Measurements from ENCODE around the gene SRSF10. TPM values are rescaled to one million over a fixed set of nuclear protein-coding genes. Genes with fewer than 3 reads are reported as not detected.

Gene SRSF10
- total and polyA plus RNA-seq, 9 of the 15 experiments (the other 6 are each of a cell fraction or from before 2014, with no cell fraction given): 154 to 264 (median 205) TPM

GRCh38 chr1:23958810-23959460 is 21.2 kb downstream of the SRSF10 start (continued):
- no peak for TF ChIP-seq ZNF277 (CRISPR knock-in tag; IDR thresholded peaks at IDR 0.05; ENCODE audit: borderline replicate concordance)
- TF ChIP-seq SP2 (IDR thresholded peaks at IDR 0.05; ENCODE audit: extremely low read depth, low read depth, low read length, poor library complexity, severe bottlenecking): no peak
- TF ChIP-seq MED1 (CRISPR knock-in tag; IDR thresholded peaks at IDR 0.05; ENCODE audit: borderline replicate concordance): no peak
- peak; percentile 37; the same call in 1 of the 2 replicates for TF ChIP-seq ZBTB7A (IDR thresholded peaks at IDR 0.05; ENCODE audit: borderline replicate concordance, control insufficient read depth, low read depth, low read length)
- no peak for TF ChIP-seq DIDO1 (tag; IDR thresholded peaks at IDR 0.05; ENCODE audit: low read depth)
- no peak for TF ChIP-seq NCOA2 (IDR thresholded peaks at IDR 0.05; ENCODE audit: partially characterized antibody in 2 of 2)
- no peak for TF ChIP-seq SNAPC5 (CRISPR knock-in tag; IDR thresholded peaks at IDR 0.05)
- TF ChIP-seq GABPB2 (CRISPR knock-in tag; conservative IDR thresholded peaks at IDR 0.05): no peak
- TF ChIP-seq, protein P1, sequence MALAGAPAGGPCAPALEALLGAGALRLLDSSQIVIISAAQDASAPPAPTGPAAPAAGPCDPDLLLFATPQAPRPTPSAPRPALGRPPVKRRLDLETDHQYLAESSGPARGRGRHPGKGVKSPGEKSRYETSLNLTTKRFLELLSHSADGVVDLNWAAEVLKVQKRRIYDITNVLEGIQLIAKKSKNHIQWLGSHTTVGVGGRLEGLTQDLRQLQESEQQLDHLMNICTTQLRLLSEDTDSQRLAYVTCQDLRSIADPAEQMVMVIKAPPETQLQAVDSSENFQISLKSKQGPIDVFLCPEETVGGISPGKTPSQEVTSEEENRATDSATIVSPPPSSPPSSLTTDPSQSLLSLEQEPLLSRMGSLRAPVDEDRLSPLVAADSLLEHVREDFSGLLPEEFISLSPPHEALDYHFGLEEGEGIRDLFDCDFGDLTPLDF (CRISPR knock-in tag; IDR thresholded peaks at IDR 0.05): no peak
- TF ChIP-seq, protein P2, sequence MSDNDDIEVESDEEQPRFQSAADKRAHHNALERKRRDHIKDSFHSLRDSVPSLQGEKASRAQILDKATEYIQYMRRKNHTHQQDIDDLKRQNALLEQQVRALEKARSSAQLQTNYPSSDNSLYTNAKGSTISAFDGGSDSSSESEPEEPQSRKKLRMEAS (CRISPR knock-in tag; IDR thresholded peaks at IDR 0.05): peak; percentile 91
- peak; percentile 60 to 70; a peak in 3 of 4 replicates for TF ChIP-seq TBL1XR1 (IDR thresholded peaks at IDR 0.05; ENCODE audit: low read length in 2 of 2)
- TF ChIP-seq PHF21A (IDR thresholded peaks at IDR 0.05; ENCODE audit: borderline replicate concordance, low read depth): peak; percentile 46; the same call in 1 of the 2 replicates
- no peak for TF ChIP-seq POLR3A (IDR thresholded peaks at IDR 0.05; ENCODE audit: borderline replicate concordance, extremely low read depth, insufficient read depth, insufficient read length)
- no peak for TF ChIP-seq CEBPB (tag; IDR thresholded peaks at IDR 0.05)
- TF ChIP-seq ARID2 (IDR thresholded peaks at IDR 0.05): no peak; the same call in 1 of the 2 replicates
- no peak for TF ChIP-seq OTX1 (CRISPR knock-in tag; IDR thresholded peaks at IDR 0.05)
- TF ChIP-seq, protein P3, sequence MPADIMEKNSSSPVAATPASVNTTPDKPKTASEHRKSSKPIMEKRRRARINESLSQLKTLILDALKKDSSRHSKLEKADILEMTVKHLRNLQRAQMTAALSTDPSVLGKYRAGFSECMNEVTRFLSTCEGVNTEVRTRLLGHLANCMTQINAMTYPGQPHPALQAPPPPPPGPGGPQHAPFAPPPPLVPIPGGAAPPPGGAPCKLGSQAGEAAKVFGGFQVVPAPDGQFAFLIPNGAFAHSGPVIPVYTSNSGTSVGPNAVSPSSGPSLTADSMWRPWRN (IDR thresholded peaks at IDR 0.05; ENCODE audit: low read depth): no peak
- TF ChIP-seq SNRNP70 (optimal IDR thresholded peaks at IDR 0.05; ENCODE audit: low read depth, low read length): no peak
- no peak for TF ChIP-seq E2F3 (CRISPR knock-in tag; IDR thresholded peaks at IDR 0.05)
- TF ChIP-seq ZNF311 (CRISPR knock-in tag; IDR thresholded peaks at IDR 0.05): no peak
- TF ChIP-seq, protein P4, sequence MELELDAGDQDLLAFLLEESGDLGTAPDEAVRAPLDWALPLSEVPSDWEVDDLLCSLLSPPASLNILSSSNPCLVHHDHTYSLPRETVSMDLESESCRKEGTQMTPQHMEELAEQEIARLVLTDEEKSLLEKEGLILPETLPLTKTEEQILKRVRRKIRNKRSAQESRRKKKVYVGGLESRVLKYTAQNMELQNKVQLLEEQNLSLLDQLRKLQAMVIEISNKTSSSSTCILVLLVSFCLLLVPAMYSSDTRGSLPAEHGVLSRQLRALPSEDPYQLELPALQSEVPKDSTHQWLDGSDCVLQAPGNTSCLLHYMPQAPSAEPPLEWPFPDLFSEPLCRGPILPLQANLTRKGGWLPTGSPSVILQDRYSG (tag; conservative IDR thresholded peaks at IDR 0.05; ENCODE audit: low read depth): no peak
- no peak for TF ChIP-seq PURB (CRISPR knock-in tag; IDR thresholded peaks at IDR 0.05; ENCODE audit: low read depth)
- TF ChIP-seq COPS2 (conservative IDR thresholded peaks at IDR 0.05): no peak

Measured in K562 (cell line).